Trophoblast cell (in vitro differentiated cells and primary cell): Measurements from ENCODE around the gene TMEM107.
A peak's percentile ranks its signal among the peaks of the same experiment; 100 is the strongest.

Experiments
- DNase-seq, 2 donors: peaks; one replicate each; pipeline ENCODE4 v3.0.0-alpha.2; 2016
- H2AFZ ChIP-seq: 2 replicates; pipeline ENCODE4 v1.6.1; 2013; ENCODE audit warnings: low read length, moderate library complexity, mild to moderate bottlenecking; ENCODE audit not compliant: insufficient read depth, poor library complexity
- H2AK5ac ChIP-seq: 2 replicates; pipeline ENCODE4 v1.6.1; 2013; ENCODE audit warnings: mild to moderate bottlenecking, low read length
- H2BK120ac ChIP-seq: 2 replicates; pipeline ENCODE4 v1.6.1; 2013; ENCODE audit warnings: low read length, mild to moderate bottlenecking, moderate library complexity; ENCODE audit not compliant: insufficient read depth, poor library complexity
- H2BK12ac ChIP-seq: 2 replicates; pipeline ENCODE4 v1.6.1; 2013; ENCODE audit warnings: mild to moderate bottlenecking, low read length, moderate library complexity
- H2BK5ac ChIP-seq: 2 replicates; pipeline ENCODE4 v1.6.1; 2013; ENCODE audit warnings: low read length, low read depth, moderate library complexity, mild to moderate bottlenecking; ENCODE audit not compliant: poor library complexity
- H3K14ac ChIP-seq: 2 replicates; pipeline ENCODE4 v1.6.1; 2013; ENCODE audit warnings: mild to moderate bottlenecking, low read length
- H3K18ac ChIP-seq: 2 replicates; pipeline ENCODE4 v1.6.1; 2013; ENCODE audit warnings: mild to moderate bottlenecking, low read length
- H3K23ac ChIP-seq: 2 replicates; pipeline ENCODE4 v1.6.1; 2013; ENCODE audit warnings: low read length
- H3K27ac ChIP-seq: 2 replicates; pipeline ENCODE4 v1.5.1; 2013; ENCODE audit warnings: low read depth, mild to moderate bottlenecking, inconsistent platforms, low read length, moderate library complexity
- H3K27me3 ChIP-seq: 2 replicates; pipeline ENCODE4 v1.6.1; 2013; ENCODE audit warnings: inconsistent platforms, mild to moderate bottlenecking, low read length, moderate library complexity; ENCODE audit not compliant: insufficient read depth
- H3K36me3 ChIP-seq, 2 experiments: 1 replicate in 1 of 2; 2 replicates in 1 of 2; pipeline ENCODE4 v1.6.1; 2013; ENCODE audit warnings: low read length in 2 of 2, mild to moderate bottlenecking in 2 of 2, moderate library complexity in 1 of 2; ENCODE audit not compliant: insufficient read depth in 2 of 2, control insufficient read depth in 1 of 2
- H3K4ac ChIP-seq: 2 replicates; pipeline ENCODE4 v1.6.1; 2013; ENCODE audit warnings: low read depth, mild to moderate bottlenecking, low read length, moderate library complexity
- H3K4me1 ChIP-seq, 2 experiments: 1 replicate in 1 of 2; 2 replicates in 1 of 2; pipeline ENCODE4 v1.6.1; 2013; ENCODE audit warnings: low read length in 2 of 2, mild to moderate bottlenecking in 2 of 2, moderate library complexity in 1 of 2; ENCODE audit not compliant: insufficient read depth in 2 of 2, control insufficient read depth in 1 of 2
- H3K4me2 ChIP-seq: 2 replicates; pipeline ENCODE4 v1.6.1; 2013; ENCODE audit warnings: inconsistent platforms, mild to moderate bottlenecking, low read length, moderate library complexity
- H3K4me3 ChIP-seq: 2 replicates; pipeline ENCODE4 v1.5.1; 2013; ENCODE audit warnings: mild to moderate bottlenecking, low read depth, low read length, inconsistent platforms
- H3K79me1 ChIP-seq: one replicate; pipeline ENCODE4 v1.6.1; 2013; ENCODE audit warnings: low read length
- H3K79me2 ChIP-seq: 2 replicates; pipeline ENCODE4 v1.6.1; 2013; ENCODE audit warnings: low read length, mild to moderate bottlenecking; ENCODE audit not compliant: control insufficient read depth, insufficient read depth, poor library complexity
- H3K9ac ChIP-seq: 2 replicates; pipeline ENCODE4 v1.6.1; 2013; ENCODE audit warnings: mild to moderate bottlenecking, low read length
- H3K9me3 ChIP-seq: 2 replicates; pipeline ENCODE4 v1.6.1; 2013; ENCODE audit warnings: low read depth, mild to moderate bottlenecking, control low read depth, inconsistent platforms, low read length; ENCODE audit not compliant: insufficient read depth
- H4K12ac ChIP-seq: 2 replicates; pipeline ENCODE4 v1.6.1; 2013; ENCODE audit warnings: low read depth, mild to moderate bottlenecking, low read length, moderate library complexity
- H4K8ac ChIP-seq: 2 replicates; pipeline ENCODE4 v1.6.1; 2013; ENCODE audit warnings: low read depth, mild to moderate bottlenecking, low read length, moderate library complexity
- H4K91ac ChIP-seq: one replicate; pipeline ENCODE4 v1.6.1; 2013; ENCODE audit warnings: low read depth, mild to moderate bottlenecking, low read length, moderate library complexity
- WGBS: extraction: QIAGEN DNeasy Blood & Tissue Kit; methylation state at CpG from one replicate; pipeline ENCODE4 v1.1.7; 2013; ENCODE audit warnings: missing lambda C conversion rate; ENCODE audit not compliant: insufficient read length, insufficient coverage; ENCODE audit errors: extremely low coverage; 5-methylcytosine and 5-hydroxymethylcytosine counted together

TMEM107 gene

GRCh38 chr17:8162997-8163977, 12.9 kb downstream of the TMEM107 start:
- Histone ChIP-seq H3K14ac (peak overlapping the region; percentile 97), H3K9ac (peak overlapping the region; percentile 10), H3K36me3 (peaks cover 15 to 24% of the 10 kb centered on the region in 2 experiments), H3K23ac (no peak overlapping the region), H3K4me3 (peak overlapping the region; percentile 94), H2AK5ac (peak overlapping the region; percentile 90), H2AFZ (peak overlapping the region; percentile 97), H2BK12ac (peak overlapping the region; percentile 79), H4K8ac (peak overlapping the region; percentile 98), H3K4me2 (peak overlapping the region; percentile 67), H3K79me1 (peaks cover 14% of the 10 kb centered on the region), H2BK5ac (peak overlapping the region; percentile 79), H3K79me2 (peaks cover 14% of the 10 kb centered on the region), H3K9me3 (peaks cover 5% of the 10 kb centered on the region), H3K27me3 (no peaks in the 10 kb centered on the region), H3K27ac (peak overlapping the region; percentile 37), H4K12ac (peak overlapping the region; percentile 97), H3K4me1 (peaks cover 18 to 22% of the 10 kb centered on the region in 2 experiments), H2BK120ac (peak overlapping the region; percentile 87), H4K91ac (peak overlapping the region; percentile 98), H3K18ac (peak overlapping the region; percentile 99), H3K4ac (peak overlapping the region; percentile 77)
- peak; percentile 33 to 59 for DNase-seq
- WGBS: no CpG with 5 or more reads among the region's 55 CpGs

- H3K4me2 ChIP-seq: peak within 1 kb of the TSS; percentile 95
- H2AFZ ChIP-seq: peak within 1 kb of the TSS; percentile 97
- H3K27me3 ChIP-seq: no peaks in the 10 kb centered on the region
- H4K8ac ChIP-seq: peak within 1 kb of the TSS; percentile 98
- peak within 1 kb of the TSS; percentile 83 for H3K23ac ChIP-seq
- H2AK5ac ChIP-seq: peak within 1 kb of the TSS; percentile 90
- peaks cover 14% of the 10 kb centered on the region for H3K79me2 ChIP-seq
- H3K9ac ChIP-seq: peak within 1 kb of the TSS; percentile 82
- H4K12ac ChIP-seq: peak within 1 kb of the TSS; percentile 97
- H3K36me3 ChIP-seq: peaks cover 15 to 25% of the 10 kb centered on the region in 2 experiments
- H3K79me1 ChIP-seq: peaks cover 14% of the 10 kb centered on the region
- peak within 1 kb of the TSS; percentile 91 for H2BK5ac ChIP-seq
- peak; percentile 69 to 85 for DNase-seq
- H3K9me3 ChIP-seq: peaks cover 5% of the 10 kb centered on the region
- peak within 1 kb of the TSS; percentile 94 for H3K4me3 ChIP-seq
- H3K4ac ChIP-seq: peak within 1 kb of the TSS; percentile 93
- H3K14ac ChIP-seq: peak within 1 kb of the TSS; percentile 97
- peak within 1 kb of the TSS; percentile 95 for H2BK120ac ChIP-seq
- H2BK12ac ChIP-seq: peak within 1 kb of the TSS; percentile 79
- peaks cover 18 to 22% of the 10 kb centered on the region in 2 experiments for H3K4me1 ChIP-seq
- WGBS: no CpG with 5 or more reads among the region's 75 CpGs
- H3K27ac ChIP-seq: peak within 1 kb of the TSS; percentile 61
- H3K18ac ChIP-seq: peak within 1 kb of the TSS; percentile 99
- peak within 1 kb of the TSS; percentile 98 for H4K91ac ChIP-seq
These were observed 13.8 kb downstream of the TMEM107 start, which contains the start of gene VAMP2 for GRCh38 chr17:8162233-8162996. Gene VAMP2, minus strand, starts transcription at chr17:8162948. Its CDS starts 69 bp downstream, at chr17:8162879.

GRCh38 chr17:8161289-8162232, 14.6 kb downstream of the TMEM107 start:
- H3K4ac ChIP-seq: peak overlapping the region; percentile 93
- no peak overlapping the region for H2BK120ac ChIP-seq
- peaks cover 5% of the 10 kb centered on the region for H3K9me3 ChIP-seq
- H2BK12ac ChIP-seq: no peak overlapping the region
- no peak overlapping the region for H2BK5ac ChIP-seq
- no peaks in the 10 kb centered on the region for H3K27me3 ChIP-seq
- no peak overlapping the region for H2AFZ ChIP-seq
- peak overlapping the region; percentile 82 for H3K9ac ChIP-seq
- peak overlapping the region; percentile 94 for H3K4me3 ChIP-seq
- H3K14ac ChIP-seq: peak overlapping the region; percentile 96
- H3K4me1 ChIP-seq: peaks cover 18 to 22% of the 10 kb centered on the region in 2 experiments
- H3K18ac ChIP-seq: peak overlapping the region; percentile 20
- H2AK5ac ChIP-seq: no peak overlapping the region
- H3K36me3 ChIP-seq: peaks cover 15 to 25% of the 10 kb centered on the region in 2 experiments
- H4K12ac ChIP-seq: no peak overlapping the region
- peaks cover 14% of the 10 kb centered on the region for H3K79me2 ChIP-seq
- no CpG with 5 or more reads among the region's 19 CpGs for WGBS
- H3K79me1 ChIP-seq: peaks cover 18% of the 10 kb centered on the region
- H4K91ac ChIP-seq: peak overlapping the region; percentile 96
- H3K23ac ChIP-seq: peak overlapping the region; percentile 83
- DNase-seq: no peak
- H4K8ac ChIP-seq: no peak overlapping the region
- no peak overlapping the region for H3K27ac ChIP-seq
- peak overlapping the region; percentile 95 for H3K4me2 ChIP-seq
